ENCODE results near the gene VIPR2. TPM values are rescaled to one million over a fixed set of nuclear protein-coding genes. Genes with fewer than 3 reads are reported as not detected.

Gene VIPR2
- polyA plus RNA-seq (2011; rRNA removed) (not detected in 2 replicates), polyA minus RNA-seq (2011; rRNA and poly(A)+ RNA removed) (not detected in 2 replicates)

DNA sequence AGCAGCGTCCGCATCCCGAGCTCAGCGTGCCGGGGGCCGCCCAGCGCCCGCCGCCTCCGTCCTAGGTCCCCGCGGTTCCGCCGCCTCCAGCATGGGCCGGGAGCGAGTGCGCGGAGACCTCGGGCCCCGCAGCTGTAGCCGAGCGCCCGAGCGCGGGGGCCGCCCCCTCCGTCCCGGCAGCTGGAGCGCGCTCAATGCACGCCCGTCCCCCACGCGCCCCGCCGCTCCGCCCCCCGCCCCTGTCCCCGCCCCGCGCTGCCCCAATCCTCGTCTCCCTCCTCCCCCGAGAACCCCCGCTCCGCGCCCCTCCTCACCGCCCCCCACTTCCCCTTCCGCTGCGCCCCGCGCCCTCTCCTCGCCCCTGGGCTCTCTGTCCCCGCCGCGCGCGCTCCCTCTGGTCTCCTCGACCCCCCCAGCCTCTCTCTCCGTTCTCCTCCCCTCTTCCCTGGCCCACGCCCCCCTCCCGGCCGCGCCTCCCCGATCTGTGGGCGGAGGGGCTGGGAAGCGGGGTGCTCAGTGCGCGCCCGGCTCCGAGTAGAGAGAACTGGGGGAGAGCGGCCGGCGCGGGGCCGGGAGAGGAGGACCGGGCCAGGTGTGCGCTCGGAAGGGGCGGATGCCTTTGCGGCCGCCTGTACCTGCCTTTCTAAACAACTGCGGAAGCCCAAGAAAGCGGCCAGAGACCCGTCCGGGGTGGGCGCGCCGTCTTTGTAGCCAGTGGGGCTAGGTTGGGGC lies at the start of gene VIPR2:
VIPR2 (minus strand) TSS at position 110 of the 732 bp plus-strand sequence; CDS start at position 14, 96 bp downstream.
- Histone ChIP-seq H3K4me3 (ENCODE audit: low read depth, low read length) (no peak within 1 kb of the TSS), H3K27me3 (ENCODE audit: control insufficient read depth, insufficient read depth, low read length) (peaks cover 1% of the 10 kb centered on the region; the same call in 1 of the 2 replicates), H3K36me3 (ENCODE audit: control insufficient read depth, insufficient read depth, low read length) (no peaks in the 10 kb centered on the region)
- no peak for DNase-seq (ENCODE audit: low read depth)
- ChIA-PET POLR2A (no interaction called here), CTCF (interaction anchor here (0.5 kb wide), 1 partner anchor 1197 kb away, joined by 3 read pairs; no protein-coding TSS in a partner anchor)
- TF ChIP-seq, protein P1, sequence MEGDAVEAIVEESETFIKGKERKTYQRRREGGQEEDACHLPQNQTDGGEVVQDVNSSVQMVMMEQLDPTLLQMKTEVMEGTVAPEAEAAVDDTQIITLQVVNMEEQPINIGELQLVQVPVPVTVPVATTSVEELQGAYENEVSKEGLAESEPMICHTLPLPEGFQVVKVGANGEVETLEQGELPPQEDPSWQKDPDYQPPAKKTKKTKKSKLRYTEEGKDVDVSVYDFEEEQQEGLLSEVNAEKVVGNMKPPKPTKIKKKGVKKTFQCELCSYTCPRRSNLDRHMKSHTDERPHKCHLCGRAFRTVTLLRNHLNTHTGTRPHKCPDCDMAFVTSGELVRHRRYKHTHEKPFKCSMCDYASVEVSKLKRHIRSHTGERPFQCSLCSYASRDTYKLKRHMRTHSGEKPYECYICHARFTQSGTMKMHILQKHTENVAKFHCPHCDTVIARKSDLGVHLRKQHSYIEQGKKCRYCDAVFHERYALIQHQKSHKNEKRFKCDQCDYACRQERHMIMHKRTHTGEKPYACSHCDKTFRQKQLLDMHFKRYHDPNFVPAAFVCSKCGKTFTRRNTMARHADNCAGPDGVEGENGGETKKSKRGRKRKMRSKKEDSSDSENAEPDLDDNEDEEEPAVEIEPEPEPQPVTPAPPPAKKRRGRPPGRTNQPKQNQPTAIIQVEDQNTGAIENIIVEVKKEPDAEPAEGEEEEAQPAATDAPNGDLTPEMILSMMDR (IDR thresholded peaks at IDR 0.05; ENCODE audit: insufficient read depth, low read depth, low read length), result no peak

- TF ChIP-seq, protein P1 (IDR thresholded peaks at IDR 0.05; ENCODE audit: insufficient read depth, low read depth, low read length), result no peak
- Histone ChIP-seq H3K27me3 (ENCODE audit: control insufficient read depth, insufficient read depth, low read length) (no peaks in the 10 kb centered on the region), H3K36me3 (ENCODE audit: control insufficient read depth, insufficient read depth, low read length) (no peaks in the 10 kb centered on the region), H3K4me3 (ENCODE audit: low read depth, low read length) (no peak overlapping the region)
- ChIA-PET CTCF (no interaction called here), POLR2A (no interaction called here)
- DNase-seq (ENCODE audit: low read depth), result no peak
Observed at GRCh38 chr7:159193543-159194090, 49.0 kb upstream of the VIPR2 start.

DNA sequence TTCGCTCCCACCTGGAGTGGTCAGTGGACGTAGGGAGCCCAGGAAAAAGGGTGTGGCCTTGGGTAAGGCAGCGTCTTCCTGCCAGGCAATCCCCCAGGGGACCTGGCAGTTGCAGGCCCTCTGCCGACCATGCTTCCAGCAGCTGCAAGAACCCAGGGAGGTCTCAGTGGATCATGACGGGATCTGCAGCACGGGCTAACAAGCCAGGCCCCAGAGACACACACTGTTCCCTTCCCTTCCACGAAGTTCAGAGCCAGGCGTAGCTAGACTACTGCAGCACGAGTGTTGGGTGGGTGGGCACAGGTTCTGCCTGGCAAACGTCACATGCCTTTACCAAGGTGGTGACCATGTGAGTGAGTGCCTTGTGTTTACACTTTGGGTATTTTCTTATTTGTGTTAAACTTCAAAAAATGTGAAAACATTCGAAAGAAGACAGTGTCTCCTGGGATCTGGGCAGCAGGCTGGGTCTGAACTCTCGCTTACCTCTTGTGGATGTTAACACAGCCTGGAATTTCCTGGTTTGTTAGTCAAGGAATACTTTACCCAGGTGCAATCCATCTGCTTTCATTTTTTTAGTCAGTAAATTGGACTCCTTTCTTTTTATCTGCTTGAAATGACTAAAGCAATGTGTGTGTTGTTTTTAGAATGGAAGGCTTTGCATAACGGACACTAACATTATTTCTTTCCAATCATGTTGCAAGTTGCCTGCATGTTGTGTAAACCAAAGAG lies 48.2 kb upstream of the VIPR2 start:
- ChIA-PET CTCF (no interaction called here), POLR2A (no interaction called here)
- no peak for DNase-seq (ENCODE audit: low read depth)
- no peaks in the 10 kb centered on the region for H3K27me3 ChIP-seq (ENCODE audit: control insufficient read depth, insufficient read depth, low read length)
- TF ChIP-seq, protein P1 (IDR thresholded peaks at IDR 0.05; ENCODE audit: insufficient read depth, low read depth, low read length), result no peak
- H3K36me3 ChIP-seq (ENCODE audit: control insufficient read depth, insufficient read depth, low read length), result no peaks in the 10 kb centered on the region
- no peak overlapping the region for H3K4me3 ChIP-seq (ENCODE audit: low read depth, low read length)

DNA sequence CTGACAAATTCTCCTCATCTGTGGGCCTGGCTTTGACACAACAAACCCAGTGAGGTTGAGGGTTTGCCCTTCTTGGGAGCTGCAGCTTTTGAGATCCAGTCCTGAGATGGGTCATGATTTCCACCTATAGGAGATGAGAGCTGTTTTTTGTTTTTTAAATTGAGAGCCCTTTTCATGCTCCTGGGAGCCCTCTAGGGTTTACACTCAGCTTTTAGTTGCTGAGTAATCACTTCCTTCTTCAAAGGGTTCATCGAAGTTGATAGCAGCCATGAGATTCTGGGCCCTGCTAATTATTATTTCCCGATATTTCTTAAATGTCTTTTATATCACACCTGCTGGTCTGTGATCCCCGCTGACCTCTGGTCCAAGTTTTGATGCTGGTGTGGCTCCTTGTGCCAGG lies 47.3 kb upstream of the VIPR2 start:
- POLR2A ChIA-PET, result no interaction called here
- CTCF ChIA-PET, result interaction anchor here (0.6 kb wide), 1 partner anchor 1407 kb away, joined by 3 read pairs; no protein-coding TSS in a partner anchor
- H3K36me3 ChIP-seq (ENCODE audit: control insufficient read depth, insufficient read depth, low read length), result no peaks in the 10 kb centered on the region
- H3K27me3 ChIP-seq (ENCODE audit: control insufficient read depth, insufficient read depth, low read length), result no peaks in the 10 kb centered on the region
- no peak overlapping the region for H3K4me3 ChIP-seq (ENCODE audit: low read depth, low read length)
- TF ChIP-seq, protein P1 (IDR thresholded peaks at IDR 0.05; ENCODE audit: insufficient read depth, low read depth, low read length), result no peak
- DNase-seq (ENCODE audit: low read depth), result no peak

GRCh38 chr7:159191236-159191635 lies 46.6 kb upstream of the VIPR2 start:
- POLR2A ChIA-PET, result no interaction called here
- TF ChIP-seq, protein P1 (IDR thresholded peaks at IDR 0.05; ENCODE audit: insufficient read depth, low read depth, low read length), result no peak
- no peak for DNase-seq (ENCODE audit: low read depth)
- H3K36me3 ChIP-seq (ENCODE audit: control insufficient read depth, insufficient read depth, low read length), result no peaks in the 10 kb centered on the region
- CTCF ChIA-PET, result no interaction called here
- H3K4me3 ChIP-seq (ENCODE audit: low read depth, low read length), result no peak overlapping the region
- no peaks in the 10 kb centered on the region for H3K27me3 ChIP-seq (ENCODE audit: control insufficient read depth, insufficient read depth, low read length)
